HG03442 (cell line): ENCODE data around the gene CNTNAP2.
"Not testable (repeated sequence)": the region's sequence is repeated elsewhere in the genome, so short reads cannot be mapped to it uniquely, and the experiment has no call there.

ENCODE experiments used
- ATAC-seq: cut with Tn5 transposase; IDR thresholded peaks from one replicate; pipeline ENCODE4 v1.9.1; 2021; ENCODE audit warnings: mild to moderate bottlenecking, moderate library complexity; ENCODE audit not compliant: unreplicated experiment

CNTNAP2 gene

GRCh38 chr7:147593271-147594057 lies 1476.9 kb downstream of the CNTNAP2 start:
- ATAC-seq = no peak

- ATAC-seq = no peak
Measured at GRCh38 chr7:147595042-147595441, 1478.4 kb downstream of the CNTNAP2 start.

DNA sequence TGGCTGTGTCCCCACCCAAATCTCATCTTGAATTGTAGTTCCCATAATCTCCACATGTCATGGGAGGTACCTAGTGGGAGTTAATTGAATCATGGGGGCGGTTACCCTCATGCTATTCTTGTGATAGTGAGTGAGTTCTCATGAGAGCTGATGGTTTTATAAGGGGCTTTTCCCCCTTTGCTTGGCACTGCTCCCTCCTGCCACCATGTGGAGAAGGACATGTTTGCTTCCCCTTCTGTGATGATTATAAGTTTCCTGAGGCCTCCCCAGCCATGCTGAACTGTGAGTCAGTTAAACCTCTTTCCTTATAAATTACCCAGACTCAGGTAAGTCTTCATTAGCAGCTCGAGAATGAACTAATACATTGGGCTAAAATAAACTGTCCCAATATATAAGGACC lies 1482.1 kb downstream of the CNTNAP2 start:
- ATAC-seq = not testable (repeated sequence)

DNA sequence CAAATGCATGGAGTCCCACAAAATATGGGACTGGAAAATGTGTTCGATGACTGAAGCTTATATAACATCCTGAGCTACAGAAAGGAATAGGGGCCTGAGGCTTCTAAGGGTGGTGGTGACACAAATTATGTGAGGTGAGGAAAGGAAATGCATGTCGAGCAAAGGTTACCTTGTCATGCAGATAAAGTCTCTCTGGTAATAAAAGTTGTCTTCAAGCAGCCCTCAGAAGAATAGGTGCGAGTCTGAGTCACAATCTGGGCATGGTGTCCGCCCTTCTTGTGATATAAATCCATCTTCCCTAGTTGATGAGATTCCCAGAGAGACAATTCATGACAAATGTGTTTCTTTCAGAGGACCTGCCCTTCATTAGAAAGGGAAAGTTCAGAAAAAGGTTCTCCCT lies 1488.7 kb downstream of the CNTNAP2 start:
- ATAC-seq = no peak

DNA sequence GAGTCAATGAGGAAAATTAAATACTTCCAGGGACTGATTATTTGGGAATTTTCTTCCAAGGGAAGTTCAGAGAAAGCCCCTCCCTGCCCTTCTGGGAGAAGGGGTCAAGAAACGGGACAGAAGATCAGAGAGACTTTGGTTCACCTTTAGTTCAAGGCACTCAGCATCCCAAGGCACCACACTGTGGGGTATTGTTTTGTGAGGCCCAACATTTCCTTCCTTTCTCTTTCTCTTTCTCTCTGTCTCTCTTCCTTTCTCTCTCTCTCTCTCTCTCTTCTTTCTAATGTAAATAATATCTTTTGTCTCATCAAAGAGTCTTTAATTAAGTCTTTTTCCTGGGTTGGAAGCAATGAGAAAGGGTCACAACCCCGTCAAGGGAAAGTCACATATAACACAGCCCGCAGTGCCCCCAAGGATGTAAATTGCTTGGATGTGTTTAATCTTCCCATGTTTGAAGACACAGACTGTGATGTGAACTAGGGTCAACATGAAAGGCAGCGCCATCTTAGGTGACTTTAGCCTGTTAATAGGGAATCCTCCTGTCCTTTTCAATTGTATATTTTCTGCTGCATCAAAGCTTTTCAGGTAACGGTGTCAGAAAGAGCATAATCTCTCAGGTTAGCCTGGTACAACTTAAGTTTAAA lies 1490.7 kb downstream of the CNTNAP2 start:
- ATAC-seq = no peak

DNA sequence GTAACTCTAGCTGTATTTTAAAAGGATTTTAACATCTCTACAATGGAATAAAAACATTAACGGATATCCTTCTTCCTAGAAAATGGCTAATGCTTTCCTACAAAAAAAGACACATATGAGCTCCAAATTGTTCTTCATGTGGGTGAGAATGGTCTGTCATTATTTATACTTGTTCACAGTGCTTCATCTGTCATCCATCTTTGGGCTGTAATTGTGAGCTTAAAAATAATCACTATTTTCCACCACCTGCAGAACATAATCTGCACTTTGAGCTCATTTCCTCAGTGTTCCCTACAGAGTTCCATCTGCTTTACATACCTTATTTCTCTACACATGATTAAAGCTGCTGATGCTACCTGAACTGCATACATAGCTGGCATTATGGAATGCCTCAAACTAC lies 1494.8 kb downstream of the CNTNAP2 start:
- no peak for ATAC-seq

GRCh38 chr7:147635288-147635687 lies 1518.7 kb downstream of the CNTNAP2 start:
- ATAC-seq = no peak

DNA sequence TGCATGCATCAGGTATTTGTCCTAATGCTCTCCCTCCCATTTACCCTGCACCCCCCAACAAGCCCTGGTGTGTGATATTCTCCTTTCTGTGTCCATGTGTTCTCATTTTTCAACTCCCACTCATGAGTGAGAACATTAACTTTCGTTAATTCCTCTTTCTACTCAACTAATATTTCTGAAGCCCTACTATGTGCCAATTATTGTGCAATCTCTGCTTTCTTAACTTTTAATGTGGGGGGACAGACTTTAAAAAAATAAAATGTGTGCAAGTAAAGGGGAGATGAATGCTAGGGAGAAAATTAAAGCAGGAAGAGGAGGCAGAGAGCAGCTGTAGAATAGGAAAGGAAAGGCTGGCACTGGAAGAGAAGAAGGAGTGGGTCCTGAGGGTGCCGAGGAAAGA lies 1520.0 kb downstream of the CNTNAP2 start:
- no peak for ATAC-seq

GRCh38 chr7:147638566-147638965 lies 1522.0 kb downstream of the CNTNAP2 start:
- no peak for ATAC-seq

DNA sequence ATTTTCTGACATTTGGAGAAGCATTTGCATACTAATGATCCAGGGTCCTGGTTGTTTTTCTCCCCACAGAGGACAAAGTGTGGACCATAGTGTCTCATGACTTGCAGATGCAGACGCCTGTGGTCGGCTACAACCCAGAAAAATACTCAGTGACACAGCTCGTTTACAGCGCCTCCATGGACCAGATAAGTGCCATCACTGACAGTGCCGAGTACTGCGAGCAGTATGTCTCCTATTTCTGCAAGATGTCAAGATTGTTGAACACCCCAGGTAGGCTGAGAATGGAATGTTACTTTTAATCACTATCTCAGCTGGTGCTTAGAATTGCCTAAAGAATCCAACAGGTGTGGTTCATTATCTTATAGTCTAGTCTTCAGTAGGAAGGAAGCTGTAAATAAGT lies 1522.4 kb downstream of the CNTNAP2 start:
- ATAC-seq = no peak

DNA sequence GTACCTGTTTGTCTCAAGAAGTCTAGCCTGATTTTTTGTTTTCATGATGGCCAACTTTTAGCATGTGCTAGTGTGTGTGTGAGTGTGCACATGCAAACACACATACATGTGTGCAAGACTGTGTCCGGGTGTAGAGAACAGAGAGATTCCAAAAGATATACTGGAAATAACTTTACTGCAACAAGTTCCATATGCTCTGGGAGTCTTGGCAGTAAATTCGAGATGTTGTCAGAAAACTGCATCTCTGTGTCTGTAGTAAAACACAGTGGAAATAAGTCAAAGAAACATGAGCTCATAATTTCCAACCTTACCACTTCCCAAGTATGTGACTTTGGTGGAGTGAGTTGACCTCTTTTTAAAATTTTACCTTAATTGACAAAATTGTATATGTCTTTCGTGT lies 1523.2 kb downstream of the CNTNAP2 start:
- no peak for ATAC-seq

- no peak for ATAC-seq
Measured at GRCh38 chr7:147640821-147641220, 1524.2 kb downstream of the CNTNAP2 start.

GRCh38 chr7:147646568-147646967 lies 1530.0 kb downstream of the CNTNAP2 start:
- ATAC-seq = no peak

- no peak for ATAC-seq
Measured at GRCh38 chr7:147650991-147651390, 1534.4 kb downstream of the CNTNAP2 start.

- ATAC-seq = no peak
Measured at GRCh38 chr7:147651601-147652000, 1535.0 kb downstream of the CNTNAP2 start.

GRCh38 chr7:147653456-147653855 lies 1536.9 kb downstream of the CNTNAP2 start:
- no peak for ATAC-seq

- no peak for ATAC-seq
Measured at GRCh38 chr7:147658392-147658967, 1541.9 kb downstream of the CNTNAP2 start.

GRCh38 chr7:147659036-147659995 lies 1542.7 kb downstream of the CNTNAP2 start:
- ATAC-seq = no peak

GRCh38 chr7:147664541-147664940 lies 1547.9 kb downstream of the CNTNAP2 start:
- no peak for ATAC-seq

GRCh38 chr7:147670759-147671158 lies 1554.2 kb downstream of the CNTNAP2 start:
- no peak for ATAC-seq

DNA sequence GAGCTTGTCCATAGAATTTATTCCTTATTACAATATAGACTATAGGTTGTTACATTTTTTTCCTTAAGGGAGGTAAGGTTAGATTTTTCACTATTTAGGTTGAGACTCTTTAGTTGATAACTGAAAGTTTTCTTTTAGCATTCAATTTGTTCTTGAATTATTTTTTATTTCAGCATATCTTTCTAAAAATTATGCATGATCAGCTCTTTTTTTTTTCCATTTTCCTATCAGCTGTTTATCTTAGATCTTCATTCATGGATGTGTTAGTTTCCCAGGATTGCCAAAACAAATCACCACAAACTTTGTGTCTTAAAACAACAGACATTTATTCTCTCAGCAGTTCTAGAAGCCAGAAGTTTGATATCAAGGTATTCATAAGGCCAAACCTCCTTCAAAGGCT lies 1558.1 kb downstream of the CNTNAP2 start:
- ATAC-seq = no peak
